ENCODE measurements around the gene TRIM7. TPM values are rescaled to one million over a fixed set of nuclear protein-coding genes. Genes with fewer than 3 reads are reported as not detected.

TRIM7 gene
- total and polyA plus RNA-seq, 2 experiments from 2014 or later = 0.53 to 0.56 TPM

DNA sequence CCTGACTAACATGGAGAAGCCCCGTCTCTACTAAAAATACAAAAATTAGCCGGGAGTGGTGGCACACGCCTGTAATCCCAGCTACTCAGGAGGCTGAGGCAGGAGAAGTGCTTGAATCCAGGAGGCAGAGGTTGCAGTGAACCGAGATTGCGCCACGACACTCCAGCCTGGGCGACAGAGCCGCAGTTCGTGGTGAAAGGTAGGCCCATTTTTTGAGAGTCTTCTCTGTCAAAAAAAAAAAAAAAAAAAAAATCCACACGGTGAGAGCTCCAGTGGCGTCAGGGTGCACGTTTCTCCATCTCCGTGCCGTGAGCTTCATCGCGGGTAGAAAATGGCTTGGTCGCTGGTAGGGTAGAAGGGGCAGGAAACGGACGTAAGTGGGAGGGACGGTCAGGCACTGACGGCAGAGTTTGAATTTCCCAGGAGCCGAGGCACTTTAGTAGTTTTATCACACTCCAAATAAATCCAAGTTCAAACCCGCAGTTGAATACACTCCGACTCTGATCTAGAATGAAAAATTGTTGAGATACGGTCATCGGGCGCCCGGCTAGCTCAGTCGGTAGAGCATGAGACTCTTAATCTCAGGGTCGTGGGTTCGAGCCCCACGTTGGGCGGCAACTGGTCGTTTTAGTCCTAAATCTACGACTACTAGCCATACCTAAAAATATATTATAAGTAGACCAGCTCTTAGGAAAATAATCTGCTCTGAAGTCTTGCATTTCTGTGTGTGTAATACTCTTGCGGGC lies 2.4 kb upstream of the TRIM7 start:
- H3K9me3 Mint-ChIP-seq = peaks cover 20% of the 10 kb centered on the region
- TF ChIP-seq, protein P1, sequence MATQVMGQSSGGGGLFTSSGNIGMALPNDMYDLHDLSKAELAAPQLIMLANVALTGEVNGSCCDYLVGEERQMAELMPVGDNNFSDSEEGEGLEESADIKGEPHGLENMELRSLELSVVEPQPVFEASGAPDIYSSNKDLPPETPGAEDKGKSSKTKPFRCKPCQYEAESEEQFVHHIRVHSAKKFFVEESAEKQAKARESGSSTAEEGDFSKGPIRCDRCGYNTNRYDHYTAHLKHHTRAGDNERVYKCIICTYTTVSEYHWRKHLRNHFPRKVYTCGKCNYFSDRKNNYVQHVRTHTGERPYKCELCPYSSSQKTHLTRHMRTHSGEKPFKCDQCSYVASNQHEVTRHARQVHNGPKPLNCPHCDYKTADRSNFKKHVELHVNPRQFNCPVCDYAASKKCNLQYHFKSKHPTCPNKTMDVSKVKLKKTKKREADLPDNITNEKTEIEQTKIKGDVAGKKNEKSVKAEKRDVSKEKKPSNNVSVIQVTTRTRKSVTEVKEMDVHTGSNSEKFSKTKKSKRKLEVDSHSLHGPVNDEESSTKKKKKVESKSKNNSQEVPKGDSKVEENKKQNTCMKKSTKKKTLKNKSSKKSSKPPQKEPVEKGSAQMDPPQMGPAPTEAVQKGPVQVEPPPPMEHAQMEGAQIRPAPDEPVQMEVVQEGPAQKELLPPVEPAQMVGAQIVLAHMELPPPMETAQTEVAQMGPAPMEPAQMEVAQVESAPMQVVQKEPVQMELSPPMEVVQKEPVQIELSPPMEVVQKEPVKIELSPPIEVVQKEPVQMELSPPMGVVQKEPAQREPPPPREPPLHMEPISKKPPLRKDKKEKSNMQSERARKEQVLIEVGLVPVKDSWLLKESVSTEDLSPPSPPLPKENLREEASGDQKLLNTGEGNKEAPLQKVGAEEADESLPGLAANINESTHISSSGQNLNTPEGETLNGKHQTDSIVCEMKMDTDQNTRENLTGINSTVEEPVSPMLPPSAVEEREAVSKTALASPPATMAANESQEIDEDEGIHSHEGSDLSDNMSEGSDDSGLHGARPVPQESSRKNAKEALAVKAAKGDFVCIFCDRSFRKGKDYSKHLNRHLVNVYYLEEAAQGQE (IDR thresholded peaks at IDR 0.05; ENCODE audit: unreplicated experiment) = no peak
- TF ChIP-seq STAT1 (IDR thresholded peaks at IDR 0.05; ENCODE audit: unreplicated experiment) = no peak
- H2AFZ ChIP-seq = peak overlapping the region; percentile 64
- H3F3A ChIP-seq (replicated peaks; ENCODE audit: low read depth) = peaks cover 10% of the 10 kb centered on the region; the same call in 1 of the 2 replicates
- H3K27me3 ChIP-seq (ENCODE audit: insufficient read depth) = peaks cover 42% of the 10 kb centered on the region
- H4K20me1 ChIP-seq (replicated peaks; ENCODE audit: insufficient read depth) = no peaks in the 10 kb centered on the region; the same call in 1 of the 2 replicates
- no peaks in the 10 kb centered on the region for H3K36me3 ChIP-seq (ENCODE audit: insufficient read depth)
- peaks cover 54% of the 10 kb centered on the region for H3K27me3 Mint-ChIP-seq (ENCODE audit: insufficient read depth, low read depth, poor library complexity)
- H3K79me2 ChIP-seq (replicated peaks; ENCODE audit: insufficient read depth) = no peaks in the 10 kb centered on the region
- H3K4me1 ChIP-seq (ENCODE audit: insufficient read depth) = peaks cover 15% of the 10 kb centered on the region; the same call in 1 of the 2 replicates
- ATAC-seq (peak; percentile 15), DNase-seq (ENCODE audit: low spot score) (peak; percentile 88)
- no peaks in the 10 kb centered on the region for H3K9me2 ChIP-seq (ENCODE audit: insufficient read depth)
- peaks cover 17% of the 10 kb centered on the region for H3K36me3 Mint-ChIP-seq (ENCODE audit: low read depth)
- peaks cover 14% of the 10 kb centered on the region for H3K4me1 Mint-ChIP-seq
- peak overlapping the region; percentile 75 for H3K27ac Mint-ChIP-seq
- H3K4me3 Mint-ChIP-seq = peak overlapping the region; percentile 94
- H3K4me2 ChIP-seq = peak overlapping the region; percentile 72
- H3K27ac ChIP-seq (ENCODE audit: low read depth) = no peak overlapping the region
- H3K4me3 ChIP-seq = peak overlapping the region; percentile 79

DNA sequence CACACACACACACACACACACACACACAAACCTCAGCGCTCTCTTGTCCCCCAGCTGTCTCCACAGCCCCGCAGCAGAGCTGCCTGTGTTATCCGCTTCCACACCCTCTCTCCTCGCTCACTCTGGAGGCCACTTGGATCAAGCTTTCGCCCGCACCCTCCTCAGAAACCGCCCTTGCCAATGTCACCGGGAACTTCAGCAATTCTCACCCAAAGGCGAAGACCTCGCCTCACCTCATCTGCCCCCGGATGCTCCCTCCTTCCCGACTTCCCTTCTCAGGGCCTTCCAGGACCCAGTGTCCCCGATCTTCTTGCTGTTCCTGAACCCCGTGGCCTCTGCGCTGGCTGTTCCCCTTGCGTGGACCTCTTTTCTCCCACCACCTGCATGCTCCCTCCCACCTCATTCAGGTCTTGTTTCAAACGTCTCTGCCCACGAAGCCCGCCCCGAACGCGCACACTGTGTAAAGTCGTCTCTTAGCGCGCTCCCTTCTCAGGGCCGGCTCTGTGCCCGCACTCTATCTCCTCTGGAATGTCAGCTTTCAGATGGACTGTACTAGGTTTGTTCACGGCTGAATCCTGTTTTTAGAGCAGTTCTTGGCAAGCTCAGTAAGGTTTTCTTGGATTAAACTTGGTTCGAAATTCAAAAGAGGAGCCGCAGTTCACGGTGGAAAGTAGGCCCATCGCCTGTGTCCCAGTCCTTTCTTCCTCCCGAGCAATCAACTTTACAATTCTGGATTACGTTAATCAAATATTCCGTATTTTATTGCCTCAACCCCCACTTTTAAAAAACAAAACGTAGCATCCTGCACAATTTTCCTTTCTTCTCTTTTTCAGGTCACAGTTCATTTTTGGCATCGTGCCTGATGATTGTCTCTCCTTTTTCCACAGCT lies 1.0 kb upstream of the TRIM7 start:
- Mint-ChIP-seq H3K27me3 (ENCODE audit: insufficient read depth, low read depth, poor library complexity) (peaks cover 68% of the 10 kb centered on the region), H3K36me3 (ENCODE audit: low read depth) (peaks cover 17% of the 10 kb centered on the region), H3K4me3 (peak overlapping the region; percentile 94), H3K27ac (no peak overlapping the region), H3K4me1 (peaks cover 20% of the 10 kb centered on the region), H3K9me3 (peaks cover 20% of the 10 kb centered on the region)
- DNase-seq (ENCODE audit: low spot score) (no peak), ATAC-seq (peak; percentile 4)
- Histone ChIP-seq H3K4me1 (ENCODE audit: insufficient read depth) (peaks cover 18% of the 10 kb centered on the region), H3F3A (replicated peaks; ENCODE audit: low read depth) (peaks cover 10% of the 10 kb centered on the region; the same call in 1 of the 2 replicates), H4K20me1 (replicated peaks; ENCODE audit: insufficient read depth) (no peaks in the 10 kb centered on the region), H3K79me2 (replicated peaks; ENCODE audit: insufficient read depth) (no peaks in the 10 kb centered on the region), H3K36me3 (ENCODE audit: insufficient read depth) (no peaks in the 10 kb centered on the region), H2AFZ (peak overlapping the region; percentile 96), H3K27ac (ENCODE audit: low read depth) (no peak overlapping the region), H3K4me2 (peak overlapping the region; percentile 91), H3K4me3 (peak overlapping the region; percentile 79), H3K27me3 (ENCODE audit: insufficient read depth) (peaks cover 56% of the 10 kb centered on the region), H3K9me2 (ENCODE audit: insufficient read depth) (no peaks in the 10 kb centered on the region)
- TF ChIP-seq EZH2phosphoT487 (IDR thresholded peaks at IDR 0.05; ENCODE audit: unreplicated experiment) = peak; percentile 74
- no peak for TF ChIP-seq CREB1 (CRISPR knock-in tag; IDR thresholded peaks at IDR 0.05; ENCODE audit: low read depth)
- TF ChIP-seq EZH2 (IDR thresholded peaks at IDR 0.05; ENCODE audit: low read depth, unreplicated experiment) = peak; percentile 84
